ENCODE results near the gene ZNF516. TPM values are rescaled to one million over a fixed set of nuclear protein-coding genes. Genes with fewer than 3 reads are reported as not detected.

The ZNF516 gene
- total and polyA plus RNA-seq, 4 donors, result 2.5 to 12.2 (median 7.6) TPM

GRCh38 chr18:76323891-76324290 lies 171.2 kb downstream of the ZNF516 start:
- Histone ChIP-seq H3K9ac (ENCODE audit: low read depth in 1 of 2, low read length in 2 of 2) (no peak overlapping the region), H3K36me3 (ENCODE audit: control insufficient read depth in 4 of 4, insufficient read depth in 3 of 4, low read depth in 1 of 4, low read length in 3 of 4) (no peaks in the 10 kb centered on the region), H3K27me3 (ENCODE audit: control insufficient read depth in 4 of 4, insufficient read depth in 4 of 4, low read length in 3 of 4) (no peaks in the 10 kb centered on the region), H3K9me3 (ENCODE audit: control insufficient read depth in 4 of 4, low read length in 3 of 4) (peaks cover 0 to 4% (median 0%) of the 10 kb centered on the region in 4 donors), H3K4me1 (ENCODE audit: control insufficient read depth in 4 of 4, insufficient read depth in 4 of 4, low read length in 3 of 4) (no peaks in the 10 kb centered on the region), H3K27ac (ENCODE audit: low read depth in 1 of 2, low read length in 2 of 2) (no peak overlapping the region), H3K4me3 (ENCODE audit: low read depth in 1 of 3, low read length in 3 of 3) (no peak overlapping the region)
- no peak for DNase-seq (ENCODE audit: low spot score)
- no peak for TF ChIP-seq SP1 (IDR thresholded peaks at IDR 0.05)
- 90% methylated on average over 7 of the region's 7 CpGs for WGBS

GRCh38 chr18:76322686-76323085 lies 172.4 kb downstream of the ZNF516 start:
- Histone ChIP-seq H3K9ac (ENCODE audit: low read depth in 1 of 2, low read length in 2 of 2) (no peak overlapping the region), H3K27me3 (ENCODE audit: control insufficient read depth in 4 of 4, insufficient read depth in 4 of 4, low read length in 3 of 4) (no peaks in the 10 kb centered on the region), H3K9me3 (ENCODE audit: control insufficient read depth in 4 of 4, low read length in 3 of 4) (no peaks in the 10 kb centered on the region), H3K27ac (ENCODE audit: low read depth in 1 of 2, low read length in 2 of 2) (no peak overlapping the region), H3K4me3 (ENCODE audit: low read depth in 1 of 3, low read length in 3 of 3) (no peak overlapping the region), H3K4me1 (ENCODE audit: control insufficient read depth in 4 of 4, insufficient read depth in 4 of 4, low read length in 3 of 4) (no peaks in the 10 kb centered on the region), H3K36me3 (ENCODE audit: control insufficient read depth in 4 of 4, insufficient read depth in 3 of 4, low read depth in 1 of 4, low read length in 3 of 4) (no peaks in the 10 kb centered on the region)
- no peak for DNase-seq (ENCODE audit: low spot score)
- 90% methylated on average over 7 of the region's 7 CpGs for WGBS
- no peak for TF ChIP-seq TAF1 (conservative IDR thresholded peaks at IDR 0.05)
- TF ChIP-seq YY1 (IDR thresholded peaks at IDR 0.05), result no peak
- TF ChIP-seq ATF3 (IDR thresholded peaks at IDR 0.05), result no peak
- TF ChIP-seq JUND (IDR thresholded peaks at IDR 0.05), result no peak
- no peak for TF ChIP-seq SP1 (IDR thresholded peaks at IDR 0.05)
- TF ChIP-seq FOXA2 (IDR thresholded peaks at IDR 0.05), result no peak
- TF ChIP-seq CTCF (IDR thresholded peaks at IDR 0.05; ENCODE audit: low read depth, low read length, missing input control), result no peak
- TF ChIP-seq RXRA (IDR thresholded peaks at IDR 0.05), result no peak
- no peak for TF ChIP-seq EGR1 (IDR thresholded peaks at IDR 0.05; ENCODE audit: low read depth in 2 of 2)
- TF ChIP-seq RAD21 (IDR thresholded peaks at IDR 0.05), result no peak
- no peak for TF ChIP-seq NR2F2 (IDR thresholded peaks at IDR 0.05)
- no peak for TF ChIP-seq FOXA1 (IDR thresholded peaks at IDR 0.05)
- TF ChIP-seq HNF4A (conservative IDR thresholded peaks at IDR 0.05), result no peak
- TF ChIP-seq MAX (IDR thresholded peaks at IDR 0.05), result no peak
- TF ChIP-seq REST (IDR thresholded peaks at IDR 0.05), result no peak
- TF ChIP-seq HNF4G (IDR thresholded peaks at IDR 0.05), result no peak
- no peak for TF ChIP-seq GABPA (IDR thresholded peaks at IDR 0.05 in 1 of 2, conservative IDR thresholded peaks at IDR 0.05 in 1 of 2)
- no peak for TF ChIP-seq ZBTB33 (IDR thresholded peaks at IDR 0.05)

Measured in liver (tissue), 9 donors.